ENCODE data around the gene LSAMP. TPM values are rescaled to one million over a fixed set of nuclear protein-coding genes. Genes with fewer than 3 reads are reported as not detected.
"Not testable (repeated sequence)": the region's sequence is repeated elsewhere in the genome, so short reads cannot be mapped to it uniquely, and the experiment has no call there.

Gene LSAMP
- total RNA-seq, 2 donors from 2014 or later, result 1.7 to 2.1 TPM

- Histone ChIP-seq H3K36me3 (no peaks in the 10 kb centered on the region), H3K4me1 (no peaks in the 10 kb centered on the region), H3K27ac (peak overlapping the region in 1 of 2 donors; percentile 2), H3K4me3 (no peak overlapping the region), H3K9me3 (no peaks in the 10 kb centered on the region), H3K27me3 (no peaks in the 10 kb centered on the region)
- TF ChIP-seq CTCF (IDR thresholded peaks at IDR 0.05), result no peak
- DNase-seq (ENCODE audit: low spot score), result no peak
Measured at GRCh38 chr3:115804713-115805119, 640.6 kb downstream of the LSAMP start.

DNA sequence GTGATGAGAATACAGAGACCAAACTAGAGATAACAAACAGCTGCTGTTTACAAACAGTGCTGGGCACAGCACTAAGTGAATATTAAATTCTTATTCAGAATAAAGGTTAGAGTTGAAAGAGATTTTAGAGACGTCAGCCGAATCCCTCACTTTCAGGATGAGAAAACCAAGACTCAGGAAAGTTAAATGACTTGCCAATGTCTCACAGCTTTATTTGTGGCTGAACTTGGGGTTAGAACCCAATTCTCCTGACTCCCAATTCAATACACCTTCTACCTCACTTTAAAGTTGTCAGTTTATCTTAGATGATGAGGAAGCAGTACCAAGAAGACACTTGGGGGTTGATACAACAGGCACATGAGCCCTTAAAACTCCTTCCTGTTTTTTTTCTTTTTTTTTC, 641.1 kb downstream of the LSAMP start:
- no peak overlapping the region for H3K27ac ChIP-seq
- no peaks in the 10 kb centered on the region for H3K36me3 ChIP-seq
- H3K4me3 ChIP-seq, result no peak overlapping the region
- H3K4me1 ChIP-seq, result no peaks in the 10 kb centered on the region
- H3K27me3 ChIP-seq, result no peaks in the 10 kb centered on the region
- DNase-seq (ENCODE audit: low spot score), result no peak
- TF ChIP-seq CTCF (IDR thresholded peaks at IDR 0.05), result no peak
- H3K9me3 ChIP-seq, result no peaks in the 10 kb centered on the region

DNA sequence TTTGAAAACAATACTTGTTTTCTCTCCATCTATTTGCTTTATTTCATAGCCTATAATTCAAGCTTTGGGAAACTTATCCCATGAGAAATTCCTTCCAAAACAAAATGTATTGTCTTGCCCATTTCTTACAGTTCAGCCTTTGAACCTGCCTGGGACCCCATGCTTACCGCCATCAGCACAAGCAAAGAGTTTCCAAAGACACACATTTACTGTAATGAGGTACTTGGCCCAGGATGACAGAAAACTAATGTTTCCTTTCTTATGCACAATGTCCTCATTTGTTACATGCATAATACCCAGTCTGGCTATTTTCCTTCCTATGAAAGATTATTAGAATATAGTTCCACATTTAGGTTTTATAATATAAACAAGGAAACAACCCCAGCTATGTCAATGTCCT, 641.6 kb downstream of the LSAMP start:
- TF ChIP-seq CTCF (IDR thresholded peaks at IDR 0.05), result no peak
- no peak for DNase-seq (ENCODE audit: low spot score)
- no peak overlapping the region for H3K27ac ChIP-seq

DNA sequence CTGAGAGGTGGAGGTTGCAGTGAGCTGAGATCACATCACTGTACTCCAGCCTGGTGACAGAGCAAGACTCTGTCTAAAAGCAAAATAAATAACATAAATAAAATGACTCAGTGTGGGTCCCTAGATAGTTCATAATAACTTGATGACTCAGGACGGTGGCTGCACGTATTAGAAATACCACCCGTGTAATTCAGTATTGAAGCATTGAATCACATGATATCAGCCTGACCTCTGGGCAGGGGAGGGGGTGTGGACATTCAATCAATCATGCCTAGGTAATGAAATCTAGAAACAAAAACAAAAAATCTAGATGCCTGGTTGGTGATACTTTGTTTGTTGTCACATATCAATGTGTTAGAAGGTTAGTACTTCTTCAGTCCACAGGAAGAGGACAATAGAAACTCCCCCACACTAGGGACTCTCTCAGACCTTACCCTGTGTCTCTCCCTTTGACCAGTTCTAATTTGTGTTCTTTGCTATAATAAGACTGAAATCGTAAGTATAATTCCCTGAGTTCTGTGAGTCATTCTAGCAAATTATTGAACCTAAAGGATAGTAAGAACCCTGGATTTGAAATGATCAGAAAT, 644.7 kb downstream of the LSAMP start:
- H3K4me3 ChIP-seq, result no peak overlapping the region
- TF ChIP-seq CTCF (IDR thresholded peaks at IDR 0.05), result no peak

More for the DNA sequence above, 641.6 kb downstream of the LSAMP start:
- Histone ChIP-seq H3K4me1 (no peaks in the 10 kb centered on the region), H3K36me3 (no peaks in the 10 kb centered on the region), H3K9me3 (no peaks in the 10 kb centered on the region), H3K4me3 (no peak overlapping the region), H3K27me3 (no peaks in the 10 kb centered on the region)

DNA sequence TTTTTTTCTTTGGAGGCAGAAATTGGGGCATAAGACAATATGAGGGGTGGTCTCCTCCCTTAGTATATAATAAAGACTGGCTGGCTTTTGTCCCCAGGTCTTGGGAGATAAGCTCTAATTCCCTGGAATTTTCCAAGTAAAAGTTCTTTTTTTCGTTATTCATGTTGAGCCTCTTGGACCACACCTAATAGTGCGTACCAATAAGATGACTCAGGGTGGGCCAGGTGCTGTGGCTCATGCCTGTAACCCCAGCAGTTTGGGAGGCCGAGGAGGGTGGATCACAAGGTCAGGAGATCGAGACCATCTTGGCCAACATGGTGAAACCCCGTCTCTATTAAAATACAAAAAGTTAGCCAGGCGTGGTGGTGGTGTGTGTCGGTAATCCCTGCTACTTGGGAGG, 645.2 kb downstream of the LSAMP start:
- H3K9me3 ChIP-seq, H3K27me3 ChIP-seq: not testable (repeated sequence)

More for the DNA sequence above, 644.7 kb downstream of the LSAMP start:
- DNase-seq (ENCODE audit: low spot score), result no peak
- Histone ChIP-seq H3K9me3 (no peaks in the 10 kb centered on the region), H3K36me3 (no peaks in the 10 kb centered on the region), H3K27me3 (no peaks in the 10 kb centered on the region), H3K4me1 (no peaks in the 10 kb centered on the region), H3K27ac (no peak overlapping the region)

GRCh38 chr3:115792206-115792955, 652.9 kb downstream of the LSAMP start:
- no peak for TF ChIP-seq CTCF (IDR thresholded peaks at IDR 0.05)
- H3K27ac ChIP-seq, result no peak overlapping the region
- no peaks in the 10 kb centered on the region for H3K27me3 ChIP-seq
- no peaks in the 10 kb centered on the region for H3K9me3 ChIP-seq
- no peaks in the 10 kb centered on the region for H3K36me3 ChIP-seq
- H3K4me1 ChIP-seq, result no peaks in the 10 kb centered on the region
- H3K4me3 ChIP-seq, result no peak overlapping the region
- no peak for DNase-seq (ENCODE audit: low spot score)

More for the DNA sequence above, 645.2 kb downstream of the LSAMP start:
- H3K36me3 ChIP-seq; H3K4me1 ChIP-seq; H3K4me3 ChIP-seq; H3K27ac ChIP-seq; DNase-seq (ENCODE audit: low spot score): not testable (repeated sequence)

DNA sequence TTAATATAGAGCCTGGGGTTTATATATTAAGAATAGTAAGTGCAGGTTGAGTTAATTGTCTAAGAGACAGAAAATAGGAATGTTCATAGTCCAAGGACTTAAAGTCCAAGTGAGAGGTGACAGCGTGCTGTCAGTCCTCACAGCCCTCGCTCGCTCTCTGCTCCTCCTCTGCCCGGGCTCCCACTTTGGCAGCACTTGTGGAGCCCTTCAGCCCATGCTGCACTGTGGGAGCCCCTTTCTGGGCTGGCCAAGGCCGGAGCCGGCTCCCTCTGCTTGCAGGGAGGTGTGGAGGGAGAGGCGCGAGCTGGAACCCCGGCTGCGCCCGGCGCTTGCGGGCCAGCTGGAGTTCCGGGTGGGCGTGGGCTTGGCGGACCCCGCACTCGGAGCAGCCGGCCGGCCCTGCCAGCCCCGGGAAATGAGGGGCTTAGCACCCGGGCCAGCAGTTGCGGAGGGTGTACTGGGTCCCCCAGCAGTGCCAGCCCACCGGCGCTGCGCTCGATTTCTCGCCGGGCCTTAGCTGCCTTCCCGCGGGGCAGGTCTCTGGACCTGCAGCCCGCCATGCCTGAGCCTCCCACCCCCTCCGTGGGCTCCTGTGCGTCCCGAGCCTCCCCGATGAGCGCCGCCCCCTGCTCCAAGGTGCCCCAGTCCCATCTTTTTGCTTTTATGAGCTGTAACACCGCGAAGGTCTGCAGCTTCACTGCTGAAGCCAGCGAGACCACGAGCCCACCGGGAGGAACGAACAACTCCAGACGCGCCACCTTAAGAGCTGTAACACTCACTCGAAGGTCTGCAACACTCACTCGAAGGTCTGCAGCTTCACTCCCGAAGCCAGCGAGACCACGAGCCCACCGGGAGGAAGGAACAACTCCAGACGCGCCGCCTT, 653.8 kb downstream of the LSAMP start:
- H3K27ac ChIP-seq; DNase-seq (ENCODE audit: low spot score); H3K4me3 ChIP-seq; H3K27me3 ChIP-seq; H3K36me3 ChIP-seq; H3K9me3 ChIP-seq; H3K4me1 ChIP-seq: not testable (repeated sequence)

All from right atrium auricular region (tissue), 2 donors.